ENCODE data around the gene GPANK1. TPM values are rescaled to one million over a fixed set of nuclear protein-coding genes. Genes with fewer than 3 reads are reported as not detected.
A peak's percentile ranks its signal among the peaks of the same experiment; 100 is the strongest.

GPANK1 gene
- total and polyA plus RNA-seq, 10 of the 15 experiments (the other 5 are each of a cell fraction or from before 2014, with no cell fraction given), result 11.7 to 36.3 (median 17.5) TPM

- TF ChIP-seq NFYA (IDR thresholded peaks at IDR 0.05; ENCODE audit: borderline replicate concordance, low read depth, low read length), result no peak
- TF ChIP-seq TAF1 (IDR thresholded peaks at IDR 0.05; ENCODE audit: borderline replicate concordance, low read depth, low read length), result 0 out of 2 replicates have a peak, but pooled peaks have one; percentile 13
These were observed 49.0 kb downstream of the GPANK1 start (continued) for GRCh38 chr6:31615748-31616147.

- Histone ChIP-seq H3K79me2 (ENCODE audit: control insufficient read depth, insufficient read depth, low read length) (peaks cover 9% of the 10 kb centered on the region), H3K27ac (ENCODE audit: control insufficient read depth, insufficient read depth) (peak within 1 kb of the TSS; percentile 93), H4K20me1 (ENCODE audit: control insufficient read depth, insufficient read depth) (no peaks in the 10 kb centered on the region), H3K4me3 (peak within 1 kb of the TSS; percentile 69), H3K4me1 (ENCODE audit: control insufficient read depth, insufficient read depth, low read length) (peaks cover 29% of the 10 kb centered on the region), H3K9ac (ENCODE audit: control insufficient read depth, insufficient read depth, low read length) (peak within 1 kb of the TSS; percentile 78), H3K4me2 (ENCODE audit: control insufficient read depth, insufficient read depth) (peak within 1 kb of the TSS; percentile 96), H3K27me3 (replicated peaks in 1 of 2; ENCODE audit: control insufficient read depth in 2 of 2, insufficient read depth in 2 of 2, low read length in 1 of 2) (no peaks in the 10 kb centered on the region), H3K36me3 (ENCODE audit: control insufficient read depth in 2 of 2, insufficient read depth in 2 of 2, low read length in 1 of 2) (no peaks in the 10 kb centered on the region), H3K9me3 (replicated peaks; ENCODE audit: control insufficient read depth, insufficient read depth, low read length) (no peaks in the 10 kb centered on the region), H2AFZ (ENCODE audit: control insufficient read depth, low read depth, low read length) (peak within 1 kb of the TSS; percentile 81)
- 61% methylated on average over 6 of the region's 6 CpGs for WGBS (ENCODE audit: insufficient coverage, insufficient replicate concordance, low lambda C conversion rate, missing lambda C conversion rate)
- 0 out of 2 replicates have a peak, but pooled peaks have one; percentile 28 for TF ChIP-seq MTA3 (IDR thresholded peaks at IDR 0.05; ENCODE audit: borderline replicate concordance, low read length)
- no peak for TF ChIP-seq TBL1XR1 (IDR thresholded peaks at IDR 0.05; ENCODE audit: low read depth, low read length)
- peak; percentile 52 to 56; a peak in 3 of 4 replicates for TF ChIP-seq IKZF2 (IDR thresholded peaks at IDR 0.05)
- no peak for TF ChIP-seq MAX (IDR thresholded peaks at IDR 0.05; ENCODE audit: low read depth, low read length)
- TF ChIP-seq EED (IDR thresholded peaks at IDR 0.05; ENCODE audit: low read depth), result peak; percentile 48
- 0 out of 2 replicates have a peak, but pooled peaks have one; percentile 26 for TF ChIP-seq SPI1 (IDR thresholded peaks at IDR 0.05; ENCODE audit: borderline replicate concordance, insufficient read depth, low read depth, low read length)
- no peak for TF ChIP-seq SRF (IDR thresholded peaks at IDR 0.05; ENCODE audit: low read depth in 2 of 2, low read length in 2 of 2)
- no peak for TF ChIP-seq FOS (IDR thresholded peaks at IDR 0.05; ENCODE audit: borderline replicate concordance, extremely low read depth, insufficient read length)
- 0 out of 2 replicates have a peak, but pooled peaks have one; percentile 16 for TF ChIP-seq SMARCA5 (IDR thresholded peaks at IDR 0.05)
- TF ChIP-seq MTA2 (IDR thresholded peaks at IDR 0.05; ENCODE audit: low read depth), result peak; percentile 41; the same call in 1 of the 2 replicates
- no peak for TF ChIP-seq ZNF384 (IDR thresholded peaks at IDR 0.05; ENCODE audit: borderline replicate concordance, low read depth, low read length)
- TF ChIP-seq BMI1 (IDR thresholded peaks at IDR 0.05; ENCODE audit: borderline replicate concordance), result no peak
- no peak for TF ChIP-seq MXI1 (IDR thresholded peaks at IDR 0.05; ENCODE audit: low read depth, low read length)
- TF ChIP-seq IKZF1 (conservative IDR thresholded peaks at IDR 0.05), result peak; percentile 49
- no peak for TF ChIP-seq CBX3 (IDR thresholded peaks at IDR 0.05; ENCODE audit: borderline replicate concordance, low read depth)
- TF ChIP-seq DPF2 (IDR thresholded peaks at IDR 0.05), result peak; percentile 54; the same call in 1 of the 2 replicates
- peak; percentile 75 for TF ChIP-seq HDGF (IDR thresholded peaks at IDR 0.05)
- ChIA-PET CTCF (interaction anchor here (1.5 to 10.5 kb wide), 4 partner anchors 16 to 123 kb away, joined by 3 to 95 read pairs (median 11); no protein-coding TSS in a partner anchor), SMC1A (ENCODE audit: uncharacterized antibody, unreplicated experiment) (interaction anchor here (0.8 to 9.6 kb wide), 11 partner anchors 17 to 69 kb away, joined by 3 to 78 read pairs (median 4); partner anchors contain the start of genes ATP6V1G2, NCR3 and NFKBIL1), RAD21 (ENCODE audit: unreplicated experiment) (interaction anchor here (0.7 to 3.8 kb wide), 7 partner anchors 17 to 123 kb away, joined by 3 to 27 read pairs (median 3); partner anchors contain the start of genes C6orf47, GPANK1 and LTB), POLR2A (interaction anchor here (0.5 to 3.4 kb wide), 11 partner anchors 16 to 306 kb away, joined by 3 to 19 read pairs (median 4); partner anchors contain the start of genes C6orf47 and NCR3)
- ATAC-seq (peak; percentile 61), DNase-seq (ENCODE audit: low read depth, low spot score) (no peak), FAIRE-seq (no peak)
- BruUV-seq (replicated peaks), result no TSS peak
- in situ Hi-C loops (cut with MboI) (no loop called here), intact Hi-C loops (cut with micrococcal nuclease; ENCODE audit: unreplicated experiment) (loop anchor here (5.0 kb wide), 1 partner anchor 118 kb away; the partner anchor contains the start of gene MICB)
These were observed 49.9 kb downstream of the GPANK1 start, which contains the start of gene AIF1 for GRCh38 chr6:31614684-31615578. Gene AIF1, plus strand, starts transcription at chr6:31615234. Its CDS starts 96 bp downstream, at chr6:31615330.

All from GM12878 (cell line).